ENCODE measurements around the gene CCT8L2. TPM values are rescaled to one million over a fixed set of nuclear protein-coding genes. Genes with fewer than 3 reads are reported as not detected.
"Not testable (repeated sequence)": the region's sequence is repeated elsewhere in the genome, so short reads cannot be mapped to it uniquely, and the experiment has no call there.

The CCT8L2 gene
- total RNA-seq, 1 experiment from 2014 or later, result not detected

- H3K4me2 ChIP-seq (ENCODE audit: low read length); CTCF ChIA-PET; ATAC-seq; H3K36me3 ChIP-seq (ENCODE audit: control insufficient read depth in 1 of 2, insufficient read depth in 2 of 2, low read length in 2 of 2); H3K4me1 ChIP-seq (ENCODE audit: control insufficient read depth in 1 of 2, insufficient read depth in 2 of 2, low read length in 2 of 2); H3K4me3 ChIP-seq (replicated peaks in 1 of 2; ENCODE audit: low read depth in 1 of 2, low read length in 2 of 2); H3K27ac ChIP-seq (ENCODE audit: low read depth, low read length); H4K20me1 ChIP-seq (ENCODE audit: insufficient read depth); H3K79me2 ChIP-seq (ENCODE audit: insufficient read depth, low read length); H2AFZ ChIP-seq (ENCODE audit: low read depth, low read length, poor library complexity, severe bottlenecking); POLR2A ChIA-PET; H3K9me2 ChIP-seq (ENCODE audit: insufficient read depth); RAD21 ChIA-PET (ENCODE audit: low non-redundant PET in 1 of 2, low total read pairs in 2 of 2, uncharacterized antibody in 2 of 2, unreplicated experiment in 2 of 2); BruUV-seq (replicated peaks); H3K9me3 ChIP-seq (ENCODE audit: control insufficient read depth in 1 of 2, insufficient read depth in 1 of 2, low read depth in 1 of 2, low read length in 2 of 2); intact Hi-C loops (cut with micrococcal nuclease); DNase-seq (ENCODE audit: low read depth, low spot score); H3K27me3 ChIP-seq (ENCODE audit: insufficient read depth, low read length); H3K9ac ChIP-seq (ENCODE audit: low read length): not testable (repeated sequence)
Measured at GRCh38 chr22:16602728-16603447, 10.3 kb upstream of the CCT8L2 start.

GRCh38 chr22:16602224-16602727 lies 9.7 kb upstream of the CCT8L2 start:
- not testable (repeated sequence) for H3K4me3 ChIP-seq (replicated peaks in 1 of 2; ENCODE audit: low read depth in 1 of 2, low read length in 2 of 2)

More at GRCh38 chr22:16602224-16602727, 9.7 kb upstream of the CCT8L2 start:
- BruUV-seq (replicated peaks); H3K36me3 ChIP-seq (ENCODE audit: control insufficient read depth in 1 of 2, insufficient read depth in 2 of 2, low read length in 2 of 2); H3K27me3 ChIP-seq (ENCODE audit: insufficient read depth, low read length); DNase-seq (ENCODE audit: low read depth, low spot score); RAD21 ChIA-PET (ENCODE audit: low non-redundant PET in 1 of 2, low total read pairs in 2 of 2, uncharacterized antibody in 2 of 2, unreplicated experiment in 2 of 2); H3K27ac ChIP-seq (ENCODE audit: low read depth, low read length); H4K20me1 ChIP-seq (ENCODE audit: insufficient read depth); intact Hi-C loops (cut with micrococcal nuclease); H3K9me3 ChIP-seq (ENCODE audit: control insufficient read depth in 1 of 2, insufficient read depth in 1 of 2, low read depth in 1 of 2, low read length in 2 of 2); H3K79me2 ChIP-seq (ENCODE audit: insufficient read depth, low read length); H3K4me1 ChIP-seq (ENCODE audit: control insufficient read depth in 1 of 2, insufficient read depth in 2 of 2, low read length in 2 of 2); H2AFZ ChIP-seq (ENCODE audit: low read depth, low read length, poor library complexity, severe bottlenecking); H3K9ac ChIP-seq (ENCODE audit: low read length); POLR2A ChIA-PET; ATAC-seq; H3K9me2 ChIP-seq (ENCODE audit: insufficient read depth); CTCF ChIA-PET; H3K4me2 ChIP-seq (ENCODE audit: low read length): not testable (repeated sequence)

Measured in HCT116 (cell line).